ENCODE measurements around the gene CACHD1. TPM values are rescaled to one million over a fixed set of nuclear protein-coding genes. Genes with fewer than 3 reads are reported as not detected.

CACHD1 gene
- total and polyA plus RNA-seq, 9 of the 15 experiments (the other 6 are each of a cell fraction or from before 2014, with no cell fraction given), result 0.07 TPM; not detected in 8

DNA sequence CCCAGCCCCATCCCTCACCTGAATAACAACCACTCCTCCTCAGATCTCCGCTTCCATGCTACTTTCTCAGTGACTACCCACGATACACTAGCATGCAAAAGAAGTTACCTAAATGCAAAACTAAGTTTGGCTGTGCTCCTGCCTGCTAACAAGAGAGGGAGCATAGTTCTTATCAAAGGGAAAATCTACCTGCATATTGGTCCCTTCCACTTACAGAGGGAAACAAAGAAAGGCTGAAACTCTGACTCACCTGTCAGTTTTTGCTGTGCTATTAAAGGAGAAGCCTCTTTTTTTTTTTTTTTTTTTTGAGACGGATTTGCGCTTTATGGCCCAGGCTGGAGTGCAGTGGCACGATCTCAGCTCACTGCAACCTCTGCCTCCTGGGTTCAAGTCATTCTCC lies 231.1 kb downstream of the CACHD1 start:
- ATAC-seq (no peak), FAIRE-seq (no peak), DNase-seq (ENCODE audit: extremely low read depth in 1 of 4, low spot score in 3 of 4) (no peak)
- in situ Hi-C loops (cut with MboI), result no loop called here
- WGBS (ENCODE audit: insufficient coverage, low coverage, missing lambda C conversion rate), result 0% methylated on average over 4 of the region's 5 CpGs
- ChIA-PET POLR2A (interaction anchor here (0.6 kb wide), 1 partner anchor 1746 kb away, joined by 3 read pairs; no protein-coding TSS in a partner anchor), CTCF (ENCODE audit: low intra/inter-chr PET ratio) (interaction anchor here (0.7 kb wide), 1 partner anchor 151 kb away, joined by 5 read pairs; no protein-coding TSS in a partner anchor)
- no peaks in the 10 kb centered on the region for H3K79me2 ChIP-seq (ENCODE audit: control insufficient read depth, insufficient read depth, low read length)
- H2AFZ ChIP-seq (ENCODE audit: low read depth, low read length), result no peak overlapping the region
- H3K27me3 ChIP-seq (ENCODE audit: control insufficient read depth in 2 of 2, insufficient read depth in 2 of 2, low read length in 2 of 2), result peaks cover 3 to 11% of the 10 kb centered on the region in 2 experiments; a peak in 3 of 5 replicates
- H3K4me1 ChIP-seq (replicated peaks in 1 of 2; ENCODE audit: control insufficient read depth in 2 of 2, insufficient read depth in 2 of 2, low read length in 2 of 2), result no peaks in the 10 kb centered on the region
- H3K36me3 ChIP-seq (ENCODE audit: control insufficient read depth, insufficient read depth, low read length), result no peaks in the 10 kb centered on the region
- no peaks in the 10 kb centered on the region for H3K9me1 ChIP-seq (ENCODE audit: control insufficient read depth, insufficient read depth, low read length)
- intact Hi-C loops (cut with micrococcal nuclease), result no loop called here
- H3K4me3 ChIP-seq, result no peak overlapping the region
- no peak overlapping the region for H3K27ac ChIP-seq (ENCODE audit: extremely low read depth, low read depth, low read length)
- no peaks in the 10 kb centered on the region for H4K20me1 ChIP-seq (replicated peaks; ENCODE audit: control insufficient read depth, insufficient read depth, low read length)
- no TSS peak for BruUV-seq (replicated peaks)
- H3K9me3 ChIP-seq (replicated peaks; ENCODE audit: control insufficient read depth, insufficient read depth, low read depth, low read length), result no peaks in the 10 kb centered on the region
- H3K9ac ChIP-seq (ENCODE audit: insufficient read depth in 1 of 2, low read depth in 2 of 2, low read length in 2 of 2), result no peak overlapping the region
- H3K4me2 ChIP-seq (ENCODE audit: insufficient read depth, low read length), result no peak overlapping the region
- TF ChIP-seq SP1 (CRISPR knock-in tag; IDR thresholded peaks at IDR 0.05) (no peak), PHB (CRISPR knock-in tag; IDR thresholded peaks at IDR 0.05) (no peak), NRF1 (conservative IDR thresholded peaks at IDR 0.05 in 1 of 2, IDR thresholded peaks at IDR 0.05 in 1 of 2) (no peak), ZNF121 (CRISPR knock-in tag; conservative IDR thresholded peaks at IDR 0.05) (no peak)
- TF ChIP-seq, protein P1, sequence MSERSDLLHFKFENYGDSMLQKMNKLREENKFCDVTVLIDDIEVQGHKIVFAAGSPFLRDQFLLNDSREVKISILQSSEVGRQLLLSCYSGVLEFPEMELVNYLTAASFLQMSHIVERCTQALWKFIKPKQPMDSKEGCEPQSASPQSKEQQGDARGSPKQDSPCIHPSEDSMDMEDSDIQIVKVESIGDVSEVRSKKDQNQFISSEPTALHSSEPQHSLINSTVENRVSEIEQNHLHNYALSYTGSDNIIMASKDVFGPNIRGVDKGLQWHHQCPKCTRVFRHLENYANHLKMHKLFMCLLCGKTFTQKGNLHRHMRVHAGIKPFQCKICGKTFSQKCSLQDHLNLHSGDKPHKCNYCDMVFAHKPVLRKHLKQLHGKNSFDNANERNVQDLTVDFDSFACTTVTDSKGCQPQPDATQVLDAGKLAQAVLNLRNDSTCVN (CRISPR knock-in tag; IDR thresholded peaks at IDR 0.05), result no peak
- TF ChIP-seq, protein P2, sequence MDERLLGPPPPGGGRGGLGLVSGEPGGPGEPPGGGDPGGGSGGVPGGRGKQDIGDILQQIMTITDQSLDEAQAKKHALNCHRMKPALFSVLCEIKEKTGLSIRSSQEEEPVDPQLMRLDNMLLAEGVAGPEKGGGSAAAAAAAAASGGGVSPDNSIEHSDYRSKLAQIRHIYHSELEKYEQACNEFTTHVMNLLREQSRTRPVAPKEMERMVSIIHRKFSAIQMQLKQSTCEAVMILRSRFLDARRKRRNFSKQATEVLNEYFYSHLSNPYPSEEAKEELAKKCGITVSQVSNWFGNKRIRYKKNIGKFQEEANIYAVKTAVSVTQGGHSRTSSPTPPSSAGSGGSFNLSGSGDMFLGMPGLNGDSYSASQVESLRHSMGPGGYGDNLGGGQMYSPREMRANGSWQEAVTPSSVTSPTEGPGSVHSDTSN (CRISPR knock-in tag; IDR thresholded peaks at IDR 0.05; ENCODE audit: low read depth), result no peak
- TF ChIP-seq, protein P2 (tag; conservative IDR thresholded peaks at IDR 0.05; ENCODE audit: low read depth), result no peak
- TF ChIP-seq, protein P3, sequence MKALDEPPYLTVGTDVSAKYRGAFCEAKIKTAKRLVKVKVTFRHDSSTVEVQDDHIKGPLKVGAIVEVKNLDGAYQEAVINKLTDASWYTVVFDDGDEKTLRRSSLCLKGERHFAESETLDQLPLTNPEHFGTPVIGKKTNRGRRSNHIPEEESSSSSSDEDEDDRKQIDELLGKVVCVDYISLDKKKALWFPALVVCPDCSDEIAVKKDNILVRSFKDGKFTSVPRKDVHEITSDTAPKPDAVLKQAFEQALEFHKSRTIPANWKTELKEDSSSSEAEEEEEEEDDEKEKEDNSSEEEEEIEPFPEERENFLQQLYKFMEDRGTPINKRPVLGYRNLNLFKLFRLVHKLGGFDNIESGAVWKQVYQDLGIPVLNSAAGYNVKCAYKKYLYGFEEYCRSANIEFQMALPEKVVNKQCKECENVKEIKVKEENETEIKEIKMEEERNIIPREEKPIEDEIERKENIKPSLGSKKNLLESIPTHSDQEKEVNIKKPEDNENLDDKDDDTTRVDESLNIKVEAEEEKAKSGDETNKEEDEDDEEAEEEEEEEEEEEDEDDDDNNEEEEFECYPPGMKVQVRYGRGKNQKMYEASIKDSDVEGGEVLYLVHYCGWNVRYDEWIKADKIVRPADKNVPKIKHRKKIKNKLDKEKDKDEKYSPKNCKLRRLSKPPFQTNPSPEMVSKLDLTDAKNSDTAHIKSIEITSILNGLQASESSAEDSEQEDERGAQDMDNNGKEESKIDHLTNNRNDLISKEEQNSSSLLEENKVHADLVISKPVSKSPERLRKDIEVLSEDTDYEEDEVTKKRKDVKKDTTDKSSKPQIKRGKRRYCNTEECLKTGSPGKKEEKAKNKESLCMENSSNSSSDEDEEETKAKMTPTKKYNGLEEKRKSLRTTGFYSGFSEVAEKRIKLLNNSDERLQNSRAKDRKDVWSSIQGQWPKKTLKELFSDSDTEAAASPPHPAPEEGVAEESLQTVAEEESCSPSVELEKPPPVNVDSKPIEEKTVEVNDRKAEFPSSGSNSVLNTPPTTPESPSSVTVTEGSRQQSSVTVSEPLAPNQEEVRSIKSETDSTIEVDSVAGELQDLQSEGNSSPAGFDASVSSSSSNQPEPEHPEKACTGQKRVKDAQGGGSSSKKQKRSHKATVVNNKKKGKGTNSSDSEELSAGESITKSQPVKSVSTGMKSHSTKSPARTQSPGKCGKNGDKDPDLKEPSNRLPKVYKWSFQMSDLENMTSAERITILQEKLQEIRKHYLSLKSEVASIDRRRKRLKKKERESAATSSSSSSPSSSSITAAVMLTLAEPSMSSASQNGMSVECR (CRISPR knock-in tag; IDR thresholded peaks at IDR 0.05), result no peak

All from K562 (cell line).